GM21367 (cell line): ENCODE results near the gene TBL3.
"Not testable (repeated sequence)": the region's sequence is repeated elsewhere in the genome, so short reads cannot be mapped to it uniquely, and the experiment has no call there.

Experiments
- ATAC-seq: cut with Tn5 transposase; IDR thresholded peaks from one replicate; pipeline ENCODE4 v1.9.1; 2021; ENCODE audit not compliant: unreplicated experiment

TBL3 gene

GRCh38 chr16:1971796-1972489 is at the start of gene TBL3:
TSS of gene TBL3 (plus strand) at chr16:1972053. CDS start at chr16:1972165, 112 bp downstream.
- peak; percentile 63 for ATAC-seq

DNA sequence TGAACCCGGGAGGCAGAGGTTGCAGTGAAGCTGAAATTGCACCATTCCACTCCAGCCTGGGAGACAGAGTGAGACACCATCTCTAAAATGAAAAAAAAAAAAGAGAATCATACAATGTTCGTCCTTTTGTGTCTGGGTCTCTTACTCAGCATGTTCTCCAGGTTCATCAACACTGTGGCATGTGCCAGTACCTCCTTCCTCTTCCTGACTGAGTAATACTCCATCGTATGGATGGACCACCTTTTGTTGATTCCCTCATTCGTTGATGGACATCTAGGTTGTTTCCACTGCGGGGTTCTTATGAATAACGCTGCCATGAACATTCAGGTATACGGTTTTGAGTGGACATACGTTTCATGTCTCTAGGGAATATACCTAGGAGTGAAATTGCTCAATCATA is 49.5 kb upstream of the TBL3 start:
- ATAC-seq, result no peak

- no peak for ATAC-seq
Measured at GRCh38 chr16:1923299-1924034, 48.4 kb upstream of the TBL3 start.

DNA sequence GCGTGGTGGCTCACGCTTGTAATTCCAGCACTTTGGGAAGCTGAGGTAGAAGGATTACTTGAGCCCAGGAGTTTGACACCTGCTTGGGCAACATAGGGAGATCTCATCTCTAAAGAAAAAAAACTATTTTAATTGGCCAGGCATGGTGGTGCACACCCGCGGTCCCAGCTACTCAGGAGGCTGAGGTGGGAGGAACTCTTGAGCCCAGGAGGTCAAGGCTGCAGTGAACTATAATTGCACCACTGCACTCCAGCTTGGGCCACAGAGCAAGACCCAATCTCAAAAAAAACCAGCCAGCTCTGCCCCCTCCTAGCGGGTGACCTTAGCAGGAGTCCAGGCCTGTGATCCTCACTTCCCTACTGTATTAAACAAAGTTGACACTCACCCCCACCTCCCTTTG is 47.8 kb upstream of the TBL3 start:
- no peak for ATAC-seq

- no peak for ATAC-seq
Measured at GRCh38 chr16:1926271-1926670, 45.6 kb upstream of the TBL3 start.

- ATAC-seq, result no peak
Measured at GRCh38 chr16:1929105-1929504, 42.7 kb upstream of the TBL3 start.

DNA sequence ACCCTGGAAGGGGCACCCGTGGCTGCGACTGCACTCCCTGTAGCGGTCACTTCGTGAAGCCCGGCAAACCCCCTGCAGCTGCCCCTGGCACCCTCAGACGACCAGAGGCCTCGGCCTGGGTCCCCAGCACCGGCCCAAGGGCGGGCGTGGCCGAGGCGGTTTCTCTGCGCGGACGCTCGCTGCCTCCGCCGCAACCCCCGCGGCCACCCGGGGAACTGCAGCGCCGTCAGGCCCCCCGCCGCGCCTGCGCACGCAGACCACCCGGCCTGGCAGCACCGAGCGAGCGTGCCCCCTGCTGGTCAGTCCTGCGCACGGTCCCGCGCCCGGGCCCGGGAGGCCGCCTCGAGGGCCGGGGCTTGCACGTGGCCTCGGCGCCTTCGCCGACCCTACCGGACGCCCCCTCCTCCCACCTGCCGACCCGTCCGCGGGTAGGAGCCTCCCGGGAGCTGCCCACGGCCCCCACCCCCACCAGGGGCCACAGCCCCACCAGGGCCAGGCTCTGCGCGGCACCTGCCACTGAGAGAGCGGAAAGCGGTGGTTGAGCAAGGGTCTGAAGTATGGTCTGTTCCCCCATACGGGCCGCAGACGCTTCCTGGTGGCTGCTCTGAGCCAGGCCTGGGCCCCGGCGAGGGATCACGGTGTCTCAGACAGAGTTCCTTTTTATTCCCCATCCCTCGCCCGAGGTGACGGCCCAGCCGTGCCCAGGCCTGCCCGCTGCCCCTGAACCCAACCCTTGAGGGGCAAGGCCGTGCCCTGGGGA is 42.1 kb upstream of the TBL3 start:
- peak; percentile 76 for ATAC-seq

DNA sequence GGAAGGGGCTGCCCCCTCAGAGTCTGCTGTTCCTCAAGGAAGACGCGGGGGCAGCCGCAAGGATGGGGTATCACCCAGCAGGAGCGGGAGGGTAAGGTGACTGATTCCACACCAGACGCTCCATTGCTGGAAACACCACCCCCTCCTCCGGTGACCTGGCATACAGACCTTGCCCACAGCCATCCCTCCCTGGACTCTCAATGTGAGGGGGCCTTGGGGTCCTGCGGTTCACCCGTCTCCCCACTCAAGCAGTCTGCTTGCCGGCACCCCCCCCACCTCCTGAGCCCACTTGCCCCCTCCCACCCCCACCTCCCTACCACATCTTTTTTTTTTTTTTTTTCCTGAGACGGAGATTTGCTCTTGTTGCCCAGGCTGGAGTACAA is 41.5 kb upstream of the TBL3 start:
- no peak for ATAC-seq

DNA sequence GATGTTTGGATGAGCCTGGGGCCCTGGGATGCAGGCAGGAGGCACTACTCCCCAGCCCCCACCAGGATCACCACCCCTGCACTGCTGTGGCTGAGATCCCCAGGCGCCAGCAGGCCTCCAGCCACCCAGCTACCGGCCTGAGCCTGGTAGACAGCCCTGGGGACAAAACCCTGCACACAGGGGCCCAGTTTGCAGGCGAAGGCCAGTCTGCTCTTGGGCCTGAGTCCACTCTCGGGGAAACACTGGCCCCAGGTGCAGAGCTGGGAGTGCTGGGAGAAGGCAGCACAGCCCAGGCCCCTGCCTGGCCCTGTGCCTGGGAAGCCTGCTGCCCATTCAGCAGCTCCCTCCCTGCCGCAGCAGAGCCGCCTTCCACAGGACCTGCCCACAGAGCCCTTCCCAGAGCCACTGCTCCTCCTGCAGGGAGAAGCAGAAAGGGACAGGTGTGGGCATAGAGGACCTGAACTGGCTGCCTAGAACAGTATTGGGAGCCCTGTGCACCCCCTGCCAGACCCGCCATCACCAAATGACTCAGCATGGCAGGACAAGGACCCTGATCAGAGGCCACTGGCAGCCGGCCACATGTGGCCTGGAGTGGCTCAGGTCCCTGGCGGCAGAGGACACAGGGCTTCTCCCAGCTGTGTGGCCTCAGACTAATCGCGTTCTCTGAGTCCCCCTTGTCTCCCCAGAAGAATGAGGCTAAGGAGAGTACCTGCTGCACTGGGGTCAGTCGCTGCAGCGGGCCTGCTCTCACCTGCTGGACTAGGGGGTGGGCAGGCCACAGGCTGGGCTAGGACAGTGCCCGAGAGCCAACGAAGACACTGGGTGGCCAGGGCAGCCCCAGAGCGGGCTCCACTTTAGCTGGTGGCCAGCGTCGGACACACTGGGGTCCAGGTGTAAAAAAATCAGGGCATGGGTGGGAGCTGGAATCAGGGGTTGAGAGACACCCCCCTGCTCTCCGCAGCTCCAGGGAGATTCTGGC is 39.5 kb upstream of the TBL3 start:
- ATAC-seq, result no peak

- no peak for ATAC-seq
Measured at GRCh38 chr16:1933097-1933661, 38.7 kb upstream of the TBL3 start.

DNA sequence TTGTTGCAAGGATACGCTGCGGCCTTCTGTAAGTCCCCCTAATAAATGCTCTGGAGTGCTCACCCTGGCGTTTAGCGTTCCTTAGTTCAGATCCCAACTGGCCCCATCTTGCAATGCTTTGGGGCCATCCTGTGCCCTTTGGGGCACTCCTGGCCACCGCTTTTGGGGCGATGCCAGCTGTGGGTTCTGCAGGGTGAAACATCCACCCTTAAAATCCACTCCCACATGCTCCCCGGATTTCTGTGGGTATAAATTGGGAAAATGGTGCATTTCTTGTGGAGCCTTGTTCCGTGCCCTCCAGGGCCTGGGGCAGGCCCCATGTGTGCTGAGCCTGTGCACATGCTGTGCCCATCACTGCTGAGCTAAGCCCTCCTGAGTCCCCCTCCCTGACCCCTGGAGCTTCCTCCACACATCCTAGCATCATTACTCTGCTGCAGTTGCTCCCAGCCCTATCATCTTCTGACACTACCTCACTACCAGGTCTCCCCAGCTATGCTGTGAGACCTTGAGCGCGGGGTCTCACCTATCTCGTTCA is 34.8 kb upstream of the TBL3 start:
- no peak for ATAC-seq

DNA sequence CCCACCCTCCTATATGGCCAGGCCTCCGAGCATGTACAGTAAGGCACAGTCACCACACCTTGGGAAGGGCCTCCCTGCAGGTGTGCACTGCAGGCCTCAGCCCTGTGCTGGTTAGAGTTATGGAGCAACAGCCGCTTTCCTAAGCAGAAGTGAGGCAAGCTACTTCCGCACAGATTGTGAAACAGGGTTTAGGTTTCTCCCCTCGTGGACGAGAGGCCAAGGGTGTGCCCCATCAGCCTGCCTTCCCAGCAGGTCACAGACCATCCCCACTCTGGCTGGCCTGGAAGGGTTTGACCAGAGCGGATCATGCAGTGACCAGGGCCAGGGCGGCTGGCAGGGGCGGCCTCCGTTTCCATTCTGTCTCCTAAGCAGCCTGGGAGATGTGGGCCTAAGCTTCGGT is 33.5 kb upstream of the TBL3 start:
- no peak for ATAC-seq

DNA sequence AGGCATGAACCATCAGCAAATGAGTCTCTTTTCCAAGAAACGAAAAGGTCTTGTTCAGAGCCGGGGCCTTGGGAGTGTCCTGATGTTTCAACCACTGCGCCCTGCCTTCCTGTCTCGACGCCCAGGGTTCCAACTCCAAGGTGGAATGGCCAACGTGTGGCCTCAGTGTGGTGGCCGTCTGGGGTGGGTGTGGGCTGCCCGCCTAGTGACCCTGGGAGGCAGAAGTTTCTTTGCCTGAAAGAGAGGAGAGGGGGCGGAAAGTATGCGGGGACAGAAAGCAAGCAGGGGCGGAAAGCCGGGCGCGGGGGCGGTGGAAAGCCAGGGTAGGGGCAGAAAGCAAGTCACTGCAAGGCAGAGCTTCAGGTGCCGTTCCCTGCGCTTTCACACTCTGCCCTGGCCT is 32.9 kb upstream of the TBL3 start:
- ATAC-seq, result no peak

GRCh38 chr16:1939833-1940232 is 32.0 kb upstream of the TBL3 start:
- ATAC-seq, result not testable (repeated sequence)

DNA sequence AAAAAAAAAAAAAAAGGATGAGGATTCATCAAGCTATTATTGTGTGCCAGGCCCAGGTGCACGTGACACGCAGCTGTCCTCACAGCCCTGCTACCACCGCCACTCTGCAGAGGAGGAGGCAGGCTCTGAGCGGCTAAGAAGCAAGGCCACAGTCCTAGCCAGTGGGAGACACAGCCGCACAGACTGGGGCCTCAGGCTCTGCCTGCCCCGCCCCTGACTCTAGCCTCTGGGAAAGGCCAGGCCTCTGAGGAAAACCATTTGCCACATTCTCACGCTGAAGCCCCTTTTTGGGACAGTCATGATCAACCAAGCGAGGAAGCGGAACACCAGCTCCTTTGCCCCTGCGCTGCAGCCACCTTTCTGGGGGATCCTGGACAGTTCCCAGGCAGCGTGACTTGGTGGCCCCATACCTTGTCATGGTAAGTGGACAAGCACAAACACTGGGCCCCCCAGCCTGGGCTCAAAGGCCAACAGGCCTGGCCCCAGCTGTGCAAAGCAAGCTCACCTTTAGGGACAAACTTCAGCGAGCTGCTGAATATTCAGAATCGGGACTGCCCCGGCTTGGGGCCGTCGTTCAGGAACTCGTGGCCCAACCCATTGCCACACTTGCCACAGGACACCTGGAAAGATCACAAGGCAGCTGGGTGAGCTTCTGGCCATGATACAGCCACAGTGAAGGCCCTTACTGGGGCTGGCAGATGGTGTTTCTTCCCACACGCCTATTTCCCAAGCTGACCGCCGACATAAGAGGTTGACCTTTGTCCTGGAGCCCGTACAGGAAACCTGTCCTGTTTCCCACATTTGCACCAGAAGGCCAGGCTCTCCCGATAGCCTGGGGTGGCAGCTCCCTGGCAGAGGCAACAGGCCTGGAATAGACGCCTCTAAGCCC is 31.3 kb upstream of the TBL3 start:
- ATAC-seq, result no peak

DNA sequence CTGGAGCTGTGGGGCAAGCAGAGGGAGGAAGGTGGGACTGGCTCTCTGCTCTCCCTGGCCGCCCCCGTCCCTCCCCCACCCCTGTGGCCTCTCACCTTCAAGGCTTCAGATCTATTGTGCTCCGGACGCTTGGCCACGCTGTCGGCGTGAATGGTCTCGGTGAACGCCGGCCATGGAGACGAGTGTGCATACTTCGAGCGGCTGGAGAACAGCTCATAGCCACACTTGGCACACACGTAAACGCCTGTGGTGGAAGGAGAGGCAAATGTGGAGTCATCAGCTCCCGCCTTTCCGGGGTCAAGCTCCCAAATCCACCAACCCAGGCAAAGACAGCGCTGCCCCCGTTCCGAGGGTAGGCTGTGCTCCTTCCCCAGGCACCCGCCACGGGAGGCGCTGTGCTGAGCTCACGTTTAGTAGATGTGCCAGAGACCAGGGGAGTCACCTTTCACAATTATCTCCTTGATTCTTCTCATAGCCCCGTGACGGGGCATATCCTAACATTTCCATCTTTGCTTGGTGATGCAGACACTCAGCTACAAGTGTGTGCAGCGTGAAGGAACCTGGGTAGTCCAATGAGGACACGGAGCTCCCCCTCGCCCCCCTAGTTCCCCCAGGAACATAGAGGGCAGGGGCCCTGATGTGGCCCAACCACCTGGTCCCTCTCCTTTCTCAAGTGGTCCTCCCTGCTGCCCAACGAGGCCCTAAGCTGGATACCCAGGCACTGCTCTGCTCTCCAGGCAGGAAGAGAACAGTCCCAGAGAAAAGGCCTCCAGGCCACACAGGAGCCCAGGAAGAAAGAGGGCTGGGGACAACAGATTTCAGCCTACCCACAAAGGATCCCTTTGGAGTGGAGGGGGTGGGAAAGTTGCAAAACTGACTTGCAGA is 30.4 kb upstream of the TBL3 start:
- no peak for ATAC-seq

DNA sequence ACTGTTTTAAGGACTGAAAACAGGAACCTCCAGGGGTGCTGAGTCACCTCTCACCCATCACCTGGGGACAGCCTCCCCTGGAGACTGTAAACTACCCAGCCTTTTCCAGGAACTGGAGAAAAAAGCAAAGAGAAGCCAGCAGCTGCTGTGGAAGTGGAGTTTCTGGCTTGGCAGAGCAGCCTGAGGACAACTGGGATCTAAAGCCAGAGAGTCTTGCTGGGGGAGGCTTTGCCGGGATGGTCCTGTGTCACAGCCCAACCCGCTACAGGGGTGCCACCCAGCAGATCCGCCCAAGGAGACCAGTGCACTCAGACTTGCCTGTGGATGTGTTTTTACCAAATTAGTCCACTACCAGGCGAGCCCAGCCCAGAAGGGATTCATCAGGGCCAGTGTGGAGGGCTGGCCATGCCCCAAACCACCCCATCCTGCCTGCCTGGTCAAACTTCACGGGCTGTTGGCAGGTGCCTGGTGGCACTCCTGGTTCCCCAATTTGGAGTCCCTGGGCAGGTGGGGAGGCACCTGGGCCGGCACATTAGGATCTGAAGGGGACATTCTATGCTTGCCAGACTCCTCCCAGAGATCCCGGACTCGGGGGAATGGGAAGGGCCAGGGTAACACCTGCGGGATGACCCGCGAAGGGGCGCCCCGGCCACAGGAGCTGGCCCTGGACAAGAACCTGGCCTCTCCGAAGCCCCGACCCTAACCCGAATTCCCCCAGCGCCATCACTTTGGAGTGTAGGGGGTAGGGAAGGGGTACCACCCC is 29.6 kb upstream of the TBL3 start:
- ATAC-seq, result no peak
